Left renal cortex interstitium (tissue), 4 donors: ENCODE data around the gene ZNF609. TPM values are rescaled to one million over a fixed set of nuclear protein-coding genes. Genes with fewer than 3 reads are reported as not detected.
"Not testable (repeated sequence)": the region's sequence is repeated elsewhere in the genome, so short reads cannot be mapped to it uniquely, and the experiment has no call there.

Experiments
- DNase-seq, 4 donors: peaks; one replicate each; pipeline ENCODE4 v3.0.0-alpha.2; 2013; ENCODE audit warnings: low read depth in 4 of 4, low spot score in 2 of 4, missing footprints in 1 of 4
- polyA plus RNA-seq, 4 donors: library from polyadenylated mRNA; unstranded; fragments of 120-200 nt; gene quantifications; one replicate each; pipeline ENCODE4 v1.2.1, GENCODE V29; 2013; ENCODE audit not compliant: insufficient read length in 4 of 4

ZNF609 gene
- polyA plus RNA-seq, 4 donors: 32.4 to 40.9 (median 34.0) TPM

- DNase-seq: no peak
Measured at GRCh38 chr15:64618540-64618939, 158.2 kb downstream of the ZNF609 start.

DNA sequence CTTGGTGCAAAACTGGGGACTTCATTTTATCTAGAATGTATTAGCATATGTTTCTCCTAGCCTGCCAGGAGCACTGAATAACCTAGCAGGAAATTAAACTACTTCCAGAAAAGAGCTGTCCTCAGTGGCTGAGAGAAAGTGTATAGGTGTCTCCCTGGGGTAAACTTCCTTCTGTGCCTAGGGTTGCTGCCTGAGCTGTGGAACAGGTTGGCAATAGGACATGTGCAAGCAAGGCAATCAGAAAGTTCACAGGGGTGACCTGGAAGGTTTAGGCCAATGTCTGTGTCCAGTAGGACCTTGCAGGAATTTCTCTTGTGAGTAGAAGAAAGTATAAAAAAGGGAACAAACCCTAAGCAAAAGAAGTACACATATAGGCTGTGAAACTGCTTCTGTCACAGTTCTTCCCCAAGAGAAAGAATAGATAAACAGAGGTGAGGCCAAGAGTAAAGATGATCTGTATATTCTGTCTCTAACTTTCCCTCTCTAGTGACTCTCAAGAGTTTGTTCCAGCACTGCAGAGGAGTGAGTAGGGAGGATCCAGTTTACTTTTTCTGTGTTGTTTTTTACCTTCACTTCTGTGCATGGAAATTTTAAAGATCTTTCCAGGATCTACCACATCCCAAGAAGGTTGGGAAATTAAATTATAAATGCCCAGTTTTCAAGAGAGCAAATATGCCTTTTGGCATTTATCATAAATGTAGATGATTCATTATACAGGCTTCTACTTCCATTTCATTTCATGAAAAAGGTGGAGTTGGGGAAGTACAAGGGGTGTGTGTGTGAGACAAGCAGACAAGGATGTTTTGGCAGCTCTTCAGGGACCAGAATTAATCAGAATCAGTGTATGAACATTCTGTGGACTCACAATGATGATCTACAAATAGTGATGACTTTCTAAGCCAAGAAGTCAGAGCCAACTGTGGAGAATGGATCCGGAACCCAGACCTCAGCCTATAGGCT is 159.8 kb downstream of the ZNF609 start:
- no peak for DNase-seq

GRCh38 chr15:64621056-64621455 is 160.7 kb downstream of the ZNF609 start:
- no peak for DNase-seq

DNA sequence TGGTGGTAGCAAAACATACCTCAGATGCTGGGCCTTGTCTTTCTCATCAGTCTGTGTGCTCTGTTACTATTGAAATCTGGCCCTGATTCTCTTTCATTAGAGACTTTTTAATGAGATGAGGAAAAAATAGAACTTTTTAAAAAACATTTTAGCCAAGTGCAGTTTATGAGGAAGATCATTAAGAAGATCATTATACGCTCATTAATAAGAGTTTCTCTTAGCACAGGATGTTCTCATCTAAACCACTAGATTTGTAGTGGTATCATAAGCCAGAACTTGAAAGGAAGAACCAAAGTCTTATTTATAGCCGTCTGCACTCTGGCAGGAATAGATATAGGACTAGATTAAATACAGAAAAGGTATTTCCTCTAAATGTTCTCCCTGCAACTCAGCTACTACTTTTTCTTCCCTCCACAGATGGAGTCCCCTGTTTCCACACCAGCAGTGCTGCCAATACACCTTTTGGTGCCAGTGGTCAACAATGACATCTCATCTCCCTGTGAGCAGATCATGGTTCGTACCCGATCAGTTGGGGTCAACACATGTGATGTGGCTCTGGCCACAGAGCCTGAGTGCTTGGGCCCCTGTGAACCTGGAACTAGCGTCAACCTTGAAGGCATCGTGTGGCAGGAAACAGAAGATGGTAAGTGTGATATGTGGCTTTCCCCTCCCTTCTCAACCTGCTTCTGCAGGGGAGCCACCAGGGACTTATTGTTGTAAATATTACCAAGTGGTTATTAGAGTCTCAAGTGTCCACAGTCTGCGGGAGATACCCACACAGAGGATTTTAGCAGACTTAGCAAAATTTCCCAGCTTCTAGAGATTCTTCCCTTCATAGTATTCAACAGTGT is 162.3 kb downstream of the ZNF609 start:
- DNase-seq: no peak

DNA sequence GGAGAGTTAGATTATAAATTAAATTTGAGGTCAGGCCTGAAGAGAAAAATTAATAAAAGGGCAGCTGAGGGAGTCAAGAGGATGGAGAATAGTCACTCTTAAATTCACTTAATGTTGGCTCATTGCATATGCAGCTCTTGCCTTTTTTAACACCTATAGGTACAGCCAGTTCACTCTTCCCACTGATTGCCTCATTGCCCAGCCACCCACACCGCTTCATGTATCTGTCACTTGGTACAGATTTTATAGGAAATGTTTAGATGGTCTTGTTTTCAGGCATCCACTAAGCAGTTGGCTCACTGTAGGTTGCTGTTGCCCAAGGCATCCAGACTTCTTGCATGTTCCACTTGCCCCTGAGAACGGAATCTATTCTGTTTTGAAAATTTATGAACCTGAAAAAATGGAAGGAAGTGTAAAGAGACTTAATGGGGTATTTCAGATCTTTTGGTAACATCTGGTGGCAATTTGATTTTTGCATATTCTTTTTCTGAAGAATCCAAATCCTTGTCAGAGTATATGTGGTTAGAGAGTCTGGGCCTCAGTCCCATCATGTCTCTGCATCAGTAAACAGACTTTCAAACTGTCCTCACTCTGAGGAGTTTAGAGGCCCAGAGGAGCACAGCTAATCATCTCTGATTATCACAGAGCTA is 163.1 kb downstream of the ZNF609 start:
- no peak for DNase-seq

GRCh38 chr15:64624242-64624641 is 163.9 kb downstream of the ZNF609 start:
- no peak for DNase-seq

DNA sequence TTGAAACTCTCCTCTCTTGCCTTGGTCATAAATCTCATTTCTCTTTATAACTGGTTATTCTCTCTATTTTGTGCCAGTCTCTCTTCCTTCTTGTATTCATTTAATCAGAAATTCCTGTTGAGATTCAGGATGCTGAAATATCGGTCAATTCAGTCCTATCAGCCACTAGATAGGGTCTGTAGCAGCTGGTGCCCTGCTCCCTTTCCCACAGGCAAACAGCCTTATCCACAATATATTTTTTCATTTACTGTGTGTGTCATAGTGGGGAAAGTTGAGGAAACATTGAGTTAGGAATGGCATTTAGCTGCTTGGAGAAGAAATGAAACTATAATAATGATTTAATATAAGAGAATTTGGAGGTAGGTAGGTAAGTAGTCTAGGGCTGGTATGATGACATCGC is 168.7 kb downstream of the ZNF609 start:
- no peak for DNase-seq

DNA sequence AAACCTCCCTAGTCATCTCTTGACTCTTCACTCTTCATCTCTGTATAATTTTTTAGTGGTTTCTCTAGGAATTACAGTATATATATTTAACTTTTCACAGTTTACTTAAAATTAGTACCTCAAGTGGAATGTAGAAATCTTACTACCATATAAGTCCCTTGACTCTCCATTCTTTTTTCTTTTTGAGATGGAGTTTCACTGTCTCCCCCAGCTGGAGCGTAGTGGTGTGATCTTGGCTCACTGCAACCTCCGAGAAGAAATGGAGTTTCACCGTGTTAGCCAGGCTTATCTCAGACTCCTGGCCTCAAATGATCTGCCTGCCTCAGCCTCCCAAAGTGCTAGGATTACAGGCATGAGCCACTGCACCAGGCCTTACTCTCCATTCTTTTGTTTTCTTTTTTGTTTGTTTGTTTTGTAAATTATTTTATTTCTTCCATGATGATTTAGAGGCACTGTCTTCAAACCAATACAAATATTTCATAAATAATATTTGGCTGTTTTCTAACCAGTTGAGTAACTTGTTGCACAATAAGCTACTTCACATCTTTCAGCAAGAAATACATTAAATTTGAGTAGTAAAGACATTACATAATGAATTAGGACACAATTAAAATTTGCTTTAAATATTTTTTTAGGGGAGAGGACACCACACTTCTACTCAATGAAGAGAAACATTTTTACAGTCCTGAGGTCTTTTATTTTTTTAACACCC is 170.2 kb downstream of the ZNF609 start:
- DNase-seq: no peak

GRCh38 chr15:64632639-64633038 is 172.3 kb downstream of the ZNF609 start:
- DNase-seq: not testable (repeated sequence)

DNA sequence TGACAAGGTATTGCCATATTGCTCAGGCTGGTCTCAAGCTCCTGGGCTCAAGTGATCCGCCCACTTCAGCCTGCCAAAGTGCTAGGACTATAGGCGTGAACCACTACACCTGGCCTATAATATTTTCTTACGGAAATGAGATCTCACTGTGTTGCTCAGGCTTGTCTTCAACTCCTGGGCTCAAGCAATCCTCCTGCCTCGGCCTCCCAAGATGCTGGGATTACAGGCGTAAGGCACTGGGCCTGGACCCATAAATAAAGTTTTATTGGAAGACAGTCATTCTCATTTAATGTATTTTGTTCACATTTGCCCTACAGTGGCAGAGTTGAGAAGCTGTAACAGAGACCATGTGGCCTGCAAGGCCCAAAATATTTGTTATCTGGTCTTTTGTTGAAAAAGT is 173.0 kb downstream of the ZNF609 start:
- DNase-seq: no peak

DNA sequence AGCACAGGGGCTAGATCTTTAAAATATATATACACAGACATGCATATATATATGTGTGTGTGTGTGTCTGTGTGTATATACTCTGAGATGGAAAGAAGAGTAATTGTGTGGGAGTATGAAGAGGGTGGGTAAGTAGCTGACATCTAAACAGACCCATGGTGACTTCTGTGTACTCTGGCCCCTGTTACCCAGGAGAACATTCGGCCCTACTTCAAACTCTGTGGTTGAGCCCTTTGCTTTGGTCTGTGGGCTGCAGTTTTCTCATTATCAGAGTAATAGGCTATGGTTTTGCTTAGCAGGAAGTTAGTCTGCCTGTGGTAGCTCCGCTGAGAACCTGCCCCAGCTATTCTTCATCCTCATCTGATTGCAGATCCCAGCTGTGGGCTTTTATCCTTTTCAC is 173.6 kb downstream of the ZNF609 start:
- DNase-seq: no peak

- DNase-seq: peak in 1 of 4 donors; percentile 63
Measured at GRCh38 chr15:64634576-64635498, 174.5 kb downstream of the ZNF609 start.

- DNase-seq: peak in 1 of 4 donors; percentile 34
Measured at GRCh38 chr15:64635499-64636495, 175.4 kb downstream of the ZNF609 start.

DNA sequence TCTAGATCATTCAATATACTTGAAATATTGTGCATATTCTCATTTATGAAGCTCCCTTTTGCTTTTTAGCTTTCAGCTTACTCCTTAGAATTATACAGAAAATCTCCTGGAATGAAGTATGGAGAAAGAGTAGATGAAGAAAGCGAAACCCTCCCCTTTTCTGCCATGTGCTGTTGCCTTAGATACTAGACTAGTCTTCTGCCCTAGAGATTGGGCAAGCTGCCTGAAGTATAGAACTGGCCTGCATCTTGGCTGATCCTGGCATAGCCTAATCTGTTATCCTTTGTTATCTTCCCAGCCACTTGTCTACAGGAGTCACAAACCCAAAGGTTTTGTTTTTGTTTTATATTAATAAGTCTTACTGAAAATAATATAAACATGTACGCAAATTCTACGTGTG is 176.2 kb downstream of the ZNF609 start:
- no peak for DNase-seq

DNA sequence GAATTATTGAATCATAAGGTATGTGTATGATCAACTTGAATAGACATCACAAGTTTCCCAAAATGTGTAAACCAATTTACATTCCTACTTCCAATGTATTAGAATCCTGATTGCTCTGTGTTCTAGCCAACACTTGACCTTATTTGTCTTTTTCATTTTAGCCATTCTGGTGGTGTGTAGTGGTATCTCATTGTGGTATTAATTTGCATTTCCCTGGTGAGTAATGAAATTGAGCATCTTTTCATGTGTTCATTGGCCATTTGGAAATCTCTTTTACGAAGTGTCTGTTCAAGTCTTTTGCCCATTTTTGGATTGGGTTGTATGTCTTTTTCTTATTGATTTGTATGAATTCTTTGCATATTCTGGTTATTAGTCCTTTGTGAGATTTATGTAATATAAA is 177.0 kb downstream of the ZNF609 start:
- no peak for DNase-seq

DNA sequence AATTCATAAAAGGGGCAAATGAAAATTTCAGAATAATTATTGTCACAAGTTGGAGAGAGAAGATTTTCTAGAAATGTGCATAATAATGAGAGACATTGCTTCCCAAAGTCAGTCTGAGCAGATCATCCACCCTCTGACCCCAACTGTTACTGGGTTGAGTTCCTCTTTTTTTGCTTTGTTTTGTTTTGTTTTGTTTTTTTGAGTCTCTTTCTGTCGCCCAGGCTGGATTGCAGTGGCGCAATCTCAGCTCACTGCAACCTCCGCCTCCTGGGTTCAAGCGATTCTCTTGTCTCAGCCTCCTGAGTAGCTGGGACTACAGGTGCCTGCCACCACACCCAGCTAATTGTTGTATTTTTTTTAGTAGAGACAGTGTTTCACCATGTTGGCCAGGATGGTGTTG is 179.4 kb downstream of the ZNF609 start:
- DNase-seq: not testable (repeated sequence)

- no peak for DNase-seq
Measured at GRCh38 chr15:64640146-64640871, 179.9 kb downstream of the ZNF609 start.
